ENCODE results near the gene MMD. TPM values are rescaled to one million over a fixed set of nuclear protein-coding genes. Genes with fewer than 3 reads are reported as not detected.

MMD gene
- total and polyA plus RNA-seq, 9 of the 15 experiments (the other 6 are each of a cell fraction or from before 2014, with no cell fraction given) = 3.1 to 18.9 (median 10.7) TPM

GRCh38 chr17:55430541-55431288 lies 9.1 kb upstream of the MMD start (continued):
- TF ChIP-seq ZNF165 (CRISPR knock-in tag; IDR thresholded peaks at IDR 0.05; ENCODE audit: borderline replicate concordance) = no peak
- no peak for TF ChIP-seq ZHX1 (conservative IDR thresholded peaks at IDR 0.05; ENCODE audit: low read length)

GRCh38 chr17:55427587-55427882 lies 5.9 kb upstream of the MMD start:
- no TSS peak for BruUV-seq (replicated peaks)
- no peak for TF ChIP-seq GTF2B (IDR thresholded peaks at IDR 0.05; ENCODE audit: extremely low read depth, insufficient read length)
- TF ChIP-seq CHD4 (IDR thresholded peaks at IDR 0.05; ENCODE audit: insufficient read depth, insufficient replicate concordance, low read depth, low read length, poor library complexity, severe bottlenecking) = no peak
- TF ChIP-seq CBFB (CRISPR knock-in tag; IDR thresholded peaks at IDR 0.05) = no peak
- H3K9ac ChIP-seq (ENCODE audit: insufficient read depth in 1 of 2, low read depth in 2 of 2, low read length in 2 of 2) = no peak overlapping the region
- no peak overlapping the region for H3K4me3 ChIP-seq
- no peaks in the 10 kb centered on the region for H4K20me1 ChIP-seq (replicated peaks; ENCODE audit: control insufficient read depth, insufficient read depth, low read length)
- ATAC-seq (no peak), DNase-seq (ENCODE audit: extremely low read depth in 1 of 4, low spot score in 3 of 4) (no peak), FAIRE-seq (no peak)
- no peaks in the 10 kb centered on the region for H3K79me2 ChIP-seq (ENCODE audit: control insufficient read depth, insufficient read depth, low read length)
- H2AFZ ChIP-seq (ENCODE audit: low read depth, low read length) = no peak overlapping the region
- WGBS (ENCODE audit: insufficient coverage, low coverage, missing lambda C conversion rate) = 21% methylated on average over 2 of the region's 2 CpGs
- H3K27ac ChIP-seq (ENCODE audit: extremely low read depth, low read depth, low read length) = no peak overlapping the region
- H3K9me1 ChIP-seq (ENCODE audit: control insufficient read depth, insufficient read depth, low read length) = no peaks in the 10 kb centered on the region
- intact Hi-C loops (cut with micrococcal nuclease) (no loop called here), in situ Hi-C loops (cut with MboI) (no loop called here)
- no peak overlapping the region for H3K4me2 ChIP-seq (ENCODE audit: insufficient read depth, low read length)
- no peaks in the 10 kb centered on the region for H3K9me3 ChIP-seq (replicated peaks; ENCODE audit: control insufficient read depth, insufficient read depth, low read depth, low read length)
- H3K27me3 ChIP-seq (ENCODE audit: control insufficient read depth in 2 of 2, insufficient read depth in 2 of 2, low read length in 2 of 2) = peaks cover 0 to 4% of the 10 kb centered on the region in 2 experiments; a peak in 1 of 5 replicates
- ChIA-PET POLR2A (no interaction called here), CTCF (ENCODE audit: low intra/inter-chr PET ratio) (no interaction called here)
- no peaks in the 10 kb centered on the region for H3K36me3 ChIP-seq (ENCODE audit: control insufficient read depth, insufficient read depth, low read length)
- H3K4me1 ChIP-seq (replicated peaks in 1 of 2; ENCODE audit: control insufficient read depth in 2 of 2, insufficient read depth in 2 of 2, low read length in 2 of 2) = peaks cover 0 to 4% of the 10 kb centered on the region in 2 experiments; a peak in 4 of 5 replicates

All from K562 (cell line).